ENCODE measurements around the gene ZNG1B. TPM values are rescaled to one million over a fixed set of nuclear protein-coding genes. Genes with fewer than 3 reads are reported as not detected.
"Not testable (repeated sequence)": the region's sequence is repeated elsewhere in the genome, so short reads cannot be mapped to it uniquely, and the experiment has no call there.

The ZNG1B gene
- total RNA-seq, 2 experiments from 2014 or later = 42.2 to 44.9 TPM

DNA sequence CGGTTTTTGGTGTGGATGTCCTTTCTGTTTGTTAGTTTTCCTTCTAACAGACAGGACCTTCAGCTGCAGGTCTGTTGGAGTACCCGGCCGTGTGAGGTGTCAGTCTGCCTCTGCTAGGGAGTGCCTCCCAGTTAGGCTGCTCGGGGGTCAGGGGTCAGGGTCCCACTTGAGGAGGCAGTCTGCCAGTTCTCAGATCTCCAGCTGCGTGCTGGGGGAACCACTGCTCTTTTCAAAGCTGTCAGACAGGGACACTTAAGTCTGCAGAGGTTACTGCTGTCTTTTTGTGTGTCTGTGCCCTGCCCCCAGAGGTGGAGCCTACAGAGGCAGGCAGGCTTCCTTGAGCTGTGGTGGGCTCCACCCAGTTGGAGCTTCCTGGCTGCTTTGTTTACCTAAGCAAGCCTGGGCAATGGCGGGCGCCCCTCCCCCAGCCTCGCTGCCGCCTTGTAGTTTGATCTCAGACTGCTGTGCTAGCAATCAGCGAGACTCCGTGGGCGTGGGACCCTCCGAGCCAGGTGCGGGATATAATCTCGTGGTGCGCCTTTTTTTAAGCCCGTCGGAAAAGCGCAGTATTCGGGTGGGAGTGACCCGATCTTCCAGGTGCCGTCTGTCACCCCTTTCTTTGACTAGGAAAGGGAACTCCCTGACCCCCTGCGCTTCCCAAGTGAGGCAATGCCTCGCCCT lies 39.3 kb downstream of the ZNG1B start:
- H3K4me1 Mint-ChIP-seq; H3K4me3 Mint-ChIP-seq; H3K27me3 Mint-ChIP-seq; intact Hi-C loops (cut with DNase I, micrococcal nuclease); H3K27ac Mint-ChIP-seq; POLR2A ChIA-PET; DNase-seq; ATAC-seq; CTCF ChIA-PET; H3K9me3 Mint-ChIP-seq (ENCODE audit: low read depth); H3K36me3 Mint-ChIP-seq (ENCODE audit: low read depth): not testable (repeated sequence)

DNA sequence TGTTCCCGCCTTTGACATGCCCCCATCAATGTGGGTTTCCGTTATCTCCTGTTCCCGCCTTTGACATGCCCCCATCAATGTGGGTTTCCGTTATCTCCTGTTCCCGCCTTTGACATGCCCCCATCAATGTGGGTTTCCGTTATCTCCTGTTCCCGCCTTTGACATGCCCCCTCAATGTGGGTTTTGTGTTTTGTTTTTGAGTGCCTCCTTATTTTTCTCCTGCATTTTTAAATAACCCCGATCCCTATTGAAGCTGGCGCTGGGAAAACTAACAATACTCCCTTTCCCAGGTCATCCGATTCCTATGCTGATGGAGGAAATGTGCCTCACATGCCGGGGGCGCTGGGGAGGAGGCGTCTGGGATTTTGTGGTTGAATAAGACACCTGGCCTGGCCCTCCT lies 59.0 kb downstream of the ZNG1B start:
- H3K4me3 Mint-ChIP-seq; CTCF ChIA-PET; H3K27ac Mint-ChIP-seq; H3K9me3 Mint-ChIP-seq (ENCODE audit: low read depth); H3K4me1 Mint-ChIP-seq; H3K36me3 Mint-ChIP-seq (ENCODE audit: low read depth); intact Hi-C loops (cut with DNase I, micrococcal nuclease); POLR2A ChIA-PET; DNase-seq; ATAC-seq; H3K27me3 Mint-ChIP-seq: not testable (repeated sequence)

DNA sequence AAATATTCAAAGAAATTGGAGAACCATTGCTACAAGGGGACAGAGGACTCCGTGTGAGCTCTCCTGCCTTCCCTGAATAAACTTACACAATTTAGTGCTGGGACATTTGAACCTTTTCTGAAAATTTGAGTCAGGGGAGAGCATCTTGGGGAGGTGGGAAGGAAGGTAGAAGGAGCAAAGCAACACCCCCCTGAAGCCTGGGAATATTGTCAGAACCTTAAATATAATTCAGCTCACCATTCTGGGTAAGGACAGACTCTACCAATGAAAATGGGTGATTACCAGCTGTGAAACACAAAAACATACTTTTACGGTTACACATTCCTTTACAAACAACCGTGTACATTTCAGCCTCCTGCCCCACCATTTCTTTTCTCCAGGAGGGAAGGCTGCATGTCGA lies 60.9 kb downstream of the ZNG1B start, which contains the start of gene FOXD4L1:
FOXD4L1 (plus strand) TSS at position 301 of the 400 bp plus-strand sequence. CDS start 592 bp downstream, outside the sequence.
- peaks cover 13% of the 10 kb centered on the region for H3K27me3 Mint-ChIP-seq
- H3K4me3 Mint-ChIP-seq; H3K27ac Mint-ChIP-seq; CTCF ChIA-PET; POLR2A ChIA-PET; H3K4me1 Mint-ChIP-seq; H3K36me3 Mint-ChIP-seq (ENCODE audit: low read depth); intact Hi-C loops (cut with DNase I, micrococcal nuclease); H3K9me3 Mint-ChIP-seq (ENCODE audit: low read depth); ATAC-seq; DNase-seq: not testable (repeated sequence)

DNA sequence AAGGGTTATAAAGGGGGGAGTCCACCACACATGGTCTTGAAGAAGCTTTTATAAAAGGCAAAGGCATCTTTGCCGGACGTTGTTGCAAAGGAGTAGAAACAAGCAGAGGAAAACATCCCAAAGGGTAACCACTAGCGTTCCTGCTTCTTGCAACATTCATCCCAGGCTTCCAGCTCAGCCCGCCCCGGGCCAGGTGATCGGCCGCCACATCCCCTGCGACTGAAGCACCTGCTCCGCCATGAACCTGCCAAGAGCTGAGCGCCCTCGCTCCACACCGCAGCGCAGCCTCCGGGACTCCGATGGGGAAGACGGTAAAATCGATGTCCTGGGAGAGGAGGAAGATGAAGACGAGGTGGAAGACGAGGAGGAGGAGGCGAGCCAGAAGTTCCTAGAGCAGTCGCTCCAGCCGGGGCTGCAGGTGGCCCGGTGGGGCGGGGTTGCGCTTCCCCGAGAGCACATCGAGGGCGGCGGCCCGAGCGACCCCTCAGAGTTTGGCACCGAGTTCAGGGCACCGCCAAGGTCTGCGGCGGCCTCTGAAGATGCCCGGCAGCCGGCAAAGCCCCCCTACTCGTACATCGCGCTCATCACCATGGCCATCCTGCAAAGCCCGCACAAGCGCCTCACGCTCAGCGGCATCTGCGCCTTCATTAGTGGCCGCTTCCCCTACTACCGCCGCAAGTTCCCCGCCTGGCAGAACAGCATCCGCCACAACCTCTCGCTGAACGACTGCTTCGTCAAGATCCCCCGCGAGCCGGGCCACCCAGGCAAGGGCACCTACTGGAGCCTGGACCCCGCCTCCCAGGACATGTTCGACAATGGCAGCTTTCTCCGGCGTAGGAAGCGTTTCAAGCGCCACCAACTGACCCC lies 61.8 kb downstream of the ZNG1B start:
- H3K27ac Mint-ChIP-seq; H3K4me1 Mint-ChIP-seq; H3K9me3 Mint-ChIP-seq (ENCODE audit: low read depth); ATAC-seq; intact Hi-C loops (cut with DNase I, micrococcal nuclease); POLR2A ChIA-PET; H3K36me3 Mint-ChIP-seq (ENCODE audit: low read depth); H3K4me3 Mint-ChIP-seq; CTCF ChIA-PET: not testable (repeated sequence)
- peak; percentile 22 for DNase-seq
- H3K27me3 Mint-ChIP-seq = peaks cover 15% of the 10 kb centered on the region

DNA sequence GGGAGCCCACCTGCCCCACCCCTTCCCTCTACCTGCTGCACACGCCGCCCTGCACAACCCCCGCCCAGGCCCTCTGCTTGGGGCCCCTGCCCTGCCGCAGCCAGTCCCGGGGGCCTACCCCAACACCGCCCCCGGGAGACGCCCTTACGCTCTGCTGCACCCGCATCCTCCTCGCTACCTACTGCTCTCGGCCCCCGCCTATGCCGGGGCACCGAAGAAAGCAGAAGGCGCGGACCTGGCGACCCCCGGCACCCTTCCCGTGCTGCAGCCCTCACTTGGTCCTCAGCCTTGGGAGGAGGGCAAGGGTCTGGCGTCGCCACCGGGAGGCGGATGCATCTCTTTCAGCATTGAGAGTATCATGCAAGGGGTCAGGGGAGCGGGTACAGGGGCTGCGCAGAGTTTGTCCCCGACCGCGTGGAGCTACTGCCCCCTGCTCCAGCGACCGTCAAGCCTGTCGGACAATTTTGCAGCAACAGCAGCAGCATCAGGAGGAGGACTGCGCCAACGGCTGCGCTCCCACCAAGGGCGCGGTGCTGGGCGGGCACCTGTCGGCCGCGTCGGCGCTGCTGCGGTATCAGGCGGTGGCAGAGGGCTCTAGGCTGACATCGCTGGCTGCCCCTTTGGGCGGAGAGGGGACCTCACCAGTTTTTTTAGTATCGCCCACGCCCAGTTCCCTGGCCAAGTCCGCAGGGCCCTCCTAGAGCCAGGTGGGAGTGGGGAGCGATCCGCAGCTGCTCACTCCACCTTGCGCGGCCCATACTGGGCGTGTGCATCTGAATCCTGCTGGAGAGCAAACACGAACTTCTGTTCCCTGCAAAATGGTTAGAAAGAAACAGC lies 62.6 kb downstream of the ZNG1B start:
- CTCF ChIA-PET, H3K4me3 Mint-ChIP-seq: not testable (repeated sequence)
- intact Hi-C loops (cut with DNase I, micrococcal nuclease) = loop anchor here in 1 of 2 experiments (10.0 kb wide), 1 partner anchor 225 kb away; the partner anchor contains the start of gene PAX8

DNA sequence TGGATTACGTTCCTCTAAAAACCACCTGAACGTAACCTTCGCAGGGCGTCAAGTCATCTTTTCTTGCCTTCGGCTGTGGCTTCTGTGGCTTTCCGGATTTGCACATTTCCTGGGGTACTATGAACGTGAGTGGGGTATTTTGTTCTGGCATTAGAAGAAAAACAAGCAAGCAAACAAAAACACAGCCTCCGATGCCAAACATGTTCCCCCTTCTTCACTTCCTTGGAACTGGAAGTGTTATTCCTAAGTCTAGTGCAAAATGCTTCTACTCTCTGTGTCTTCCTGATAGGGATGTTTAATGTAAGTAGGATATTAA lies 63.2 kb downstream of the ZNG1B start:
- H3K27ac Mint-ChIP-seq; DNase-seq; ATAC-seq; H3K4me1 Mint-ChIP-seq; H3K9me3 Mint-ChIP-seq (ENCODE audit: low read depth); H3K36me3 Mint-ChIP-seq (ENCODE audit: low read depth); POLR2A ChIA-PET; H3K4me3 Mint-ChIP-seq; CTCF ChIA-PET: not testable (repeated sequence)
- peaks cover 16% of the 10 kb centered on the region for H3K27me3 Mint-ChIP-seq
- intact Hi-C loops (cut with DNase I, micrococcal nuclease) = loop anchor here in 1 of 2 experiments (10.0 kb wide), 1 partner anchor 226 kb away; the partner anchor contains the start of gene PAX8

More for the DNA sequence above, 62.6 kb downstream of the ZNG1B start:
- DNase-seq; POLR2A ChIA-PET; H3K9me3 Mint-ChIP-seq (ENCODE audit: low read depth); H3K36me3 Mint-ChIP-seq (ENCODE audit: low read depth); ATAC-seq; H3K27ac Mint-ChIP-seq; H3K4me1 Mint-ChIP-seq: not testable (repeated sequence)
- H3K27me3 Mint-ChIP-seq = peaks cover 16% of the 10 kb centered on the region

DNA sequence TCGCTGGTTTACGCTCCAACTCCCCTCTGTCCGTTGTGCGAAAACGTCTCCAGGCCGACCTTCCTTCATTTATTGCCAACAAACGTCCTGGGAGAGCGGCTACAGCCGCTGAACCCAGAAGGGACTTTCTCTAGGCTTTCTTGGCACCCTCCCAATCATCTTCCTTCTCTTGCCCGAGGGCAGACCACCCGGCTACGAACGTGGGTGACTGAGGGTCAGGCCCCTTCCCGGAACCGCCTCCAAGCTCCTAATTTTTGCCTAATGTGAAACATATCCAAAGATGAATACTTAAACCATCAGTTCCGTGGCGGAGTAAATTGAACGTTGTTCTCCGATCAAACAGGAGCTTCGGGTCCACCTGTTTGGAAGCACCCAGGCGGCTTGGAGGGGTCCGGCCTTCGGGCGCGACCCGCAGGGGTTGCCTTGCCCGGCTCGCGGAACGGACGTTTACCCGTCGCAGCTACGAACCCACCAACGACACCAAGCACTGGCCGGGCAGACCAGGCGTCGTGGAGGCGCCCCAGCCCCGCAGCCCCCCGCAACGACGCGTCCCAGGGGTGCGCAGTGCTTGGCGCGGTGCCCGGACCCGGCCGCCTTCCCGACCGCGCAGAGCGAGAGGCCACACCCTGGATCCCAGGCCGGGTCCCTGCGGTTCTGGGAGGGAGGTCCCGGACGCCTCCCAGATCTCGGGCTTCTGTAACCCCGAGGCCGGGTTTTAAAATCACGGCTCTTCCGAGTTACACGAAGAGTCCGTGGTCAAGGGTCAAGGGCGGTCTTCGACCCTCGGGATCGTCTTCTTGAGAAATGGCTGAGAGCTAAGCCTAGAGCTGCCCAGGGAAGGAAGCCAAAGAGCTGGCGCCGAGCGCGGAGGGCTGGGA lies 65.0 kb downstream of the ZNG1B start:
- DNase-seq (peak; percentile 9), ATAC-seq (peak; percentile 7)
- Mint-ChIP-seq H3K4me3 (peak overlapping the region; percentile 66), H3K27me3 (peaks cover 18% of the 10 kb centered on the region)
- H3K9me3 Mint-ChIP-seq (ENCODE audit: low read depth); H3K27ac Mint-ChIP-seq; CTCF ChIA-PET; H3K36me3 Mint-ChIP-seq (ENCODE audit: low read depth); POLR2A ChIA-PET; H3K4me1 Mint-ChIP-seq: not testable (repeated sequence)
- intact Hi-C loops (cut with DNase I, micrococcal nuclease) = loop anchor here in 1 of 2 experiments (10.0 kb wide), 1 partner anchor 228 kb away; the partner anchor contains the start of gene PAX8

DNA sequence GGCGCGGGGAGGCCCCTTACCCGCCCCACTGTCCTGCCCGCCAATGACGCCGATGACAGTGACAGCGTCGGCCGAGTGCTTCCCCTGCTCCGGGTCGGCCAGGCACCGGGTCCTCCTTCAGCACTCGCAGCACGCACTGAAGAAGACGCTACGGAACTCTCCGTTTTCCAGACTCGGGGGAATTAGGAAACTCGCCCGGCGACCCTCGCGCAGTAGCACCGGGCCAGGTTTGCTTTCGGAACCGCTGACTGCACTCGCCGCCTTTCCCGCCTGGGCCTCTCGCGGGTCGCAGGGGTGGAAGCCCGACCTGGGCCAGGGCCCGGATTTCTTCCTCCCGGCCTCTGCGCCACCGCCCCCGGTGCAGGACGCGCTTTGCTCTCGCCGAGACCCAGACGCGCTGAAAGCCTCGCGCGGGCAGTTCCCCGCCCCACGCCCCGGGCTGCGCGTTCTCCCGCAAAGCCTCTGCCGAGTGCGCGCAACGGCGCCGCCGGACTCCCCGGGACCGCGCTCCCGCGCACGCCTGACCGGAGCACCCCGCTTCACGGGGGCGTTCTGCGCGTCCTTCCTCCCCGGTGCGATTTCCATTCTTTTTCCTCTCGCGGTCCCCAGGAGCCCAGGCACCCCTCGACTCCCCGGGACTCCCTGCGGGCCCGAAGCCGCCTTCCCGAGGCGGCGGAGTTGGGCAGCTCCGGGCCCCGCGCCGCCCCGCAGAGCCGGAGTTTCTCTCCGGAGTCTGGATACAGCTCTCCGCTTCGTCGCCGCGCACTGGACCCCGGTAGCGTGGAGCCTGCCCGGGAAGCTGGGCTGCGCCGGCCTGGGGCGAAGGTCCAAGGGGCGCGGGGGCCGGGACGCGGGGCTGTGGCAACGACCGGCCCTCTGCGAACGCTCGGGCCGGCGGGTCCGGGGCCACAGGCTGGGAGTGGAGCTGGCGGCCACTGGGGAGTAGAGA lies 65.9 kb downstream of the ZNG1B start:
- H3K9me3 Mint-ChIP-seq (ENCODE audit: low read depth); H3K4me1 Mint-ChIP-seq; H3K36me3 Mint-ChIP-seq (ENCODE audit: low read depth); CTCF ChIA-PET; POLR2A ChIA-PET; H3K27ac Mint-ChIP-seq: not testable (repeated sequence)
- peak overlapping the region; percentile 66 for H3K4me3 Mint-ChIP-seq
- H3K27me3 Mint-ChIP-seq = peaks cover 21% of the 10 kb centered on the region
- ATAC-seq (peak; percentile 85), DNase-seq (peak; percentile 58)
- intact Hi-C loops (cut with DNase I, micrococcal nuclease) = loop anchor here in 1 of 2 experiments (10.0 kb wide), 1 partner anchor 229 kb away; the partner anchor contains the start of gene PAX8

DNA sequence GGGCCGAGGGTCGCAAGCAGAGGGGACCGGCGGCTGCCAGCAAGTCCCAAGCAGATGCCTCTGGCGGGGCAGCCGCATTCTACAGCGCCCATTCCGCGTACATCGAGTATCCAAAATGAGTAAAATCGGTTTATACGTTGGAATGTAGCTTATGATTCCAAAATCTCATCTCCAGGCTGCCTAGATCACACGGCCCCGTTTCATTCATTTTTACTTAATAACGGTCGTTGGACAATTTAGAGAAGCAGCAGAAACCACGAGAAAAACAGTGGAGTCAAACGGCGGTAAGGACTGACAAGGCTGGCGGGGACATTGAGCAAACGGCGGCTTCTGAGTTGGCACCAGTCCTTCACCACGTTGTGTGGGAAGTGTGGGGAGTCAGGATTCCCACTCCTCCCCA lies 66.6 kb downstream of the ZNG1B start:
- CTCF ChIA-PET; DNase-seq; H3K36me3 Mint-ChIP-seq (ENCODE audit: low read depth); H3K9me3 Mint-ChIP-seq (ENCODE audit: low read depth); ATAC-seq; POLR2A ChIA-PET; H3K4me1 Mint-ChIP-seq; H3K27ac Mint-ChIP-seq: not testable (repeated sequence)
- peaks cover 21% of the 10 kb centered on the region for H3K27me3 Mint-ChIP-seq
- intact Hi-C loops (cut with DNase I, micrococcal nuclease) = loop anchor here in 1 of 2 experiments (10.0 kb wide), 1 partner anchor 229 kb away; the partner anchor contains the start of gene PAX8
- peak overlapping the region; percentile 43 for H3K4me3 Mint-ChIP-seq

Data from activated CD4-positive, alpha-beta T cell treated with anti-CD3 and anti-CD28 coated beads for 36 hours (primary cell).